Measurements from ENCODE around the gene SLC25A11.

GRCh38 chr17:4895121-4895520, 44.7 kb downstream of the SLC25A11 start:
- TF ChIP-seq CTCF (IDR thresholded peaks at IDR 0.05; ENCODE audit: poor library complexity) = no peak
- no peak for TF ChIP-seq EZH2 (IDR thresholded peaks at IDR 0.05; ENCODE audit: borderline replicate concordance)
- TF ChIP-seq EZH2phosphoT487 (IDR thresholded peaks at IDR 0.05; ENCODE audit: low read depth, severe bottlenecking, unreplicated experiment) = no peak
